Activated naive CD8-positive, alpha-beta T cell treated with anti-CD3 and anti-CD28 coated beads, Interleukin-2, amount 50 U/mL, for 24 hours (primary cell): ENCODE measurements around the gene KEL.

ENCODE experiments used
- ATAC-seq: fragments of 150-1000 bp; cut with Tn5 transposase; one replicate; pipeline ENCODE4 v1.10.0; 2021
- DNase-seq: peaks from one replicate; pipeline ENCODE4 v3.0.0; 2021
- H3K27ac Mint-ChIP-seq: one replicate; pipeline ENCODE4 v1.8.0; 2021; ENCODE audit warnings: mild to moderate bottlenecking, mixed read lengths
- H3K27me3 Mint-ChIP-seq: one replicate; pipeline ENCODE4 v1.8.0; 2021; ENCODE audit warnings: mixed read lengths
- H3K36me3 Mint-ChIP-seq: one replicate; pipeline ENCODE4 v1.8.0; 2021; ENCODE audit warnings: low read depth, mixed read lengths
- H3K4me1 Mint-ChIP-seq: one replicate; pipeline ENCODE4 v1.8.0; 2021; ENCODE audit warnings: mixed read lengths
- H3K4me3 Mint-ChIP-seq: one replicate; pipeline ENCODE4 v1.8.0; 2021; ENCODE audit warnings: mild to moderate bottlenecking, moderate library complexity, mixed read lengths
- H3K9me3 Mint-ChIP-seq: one replicate; pipeline ENCODE4 v1.8.0; 2021; ENCODE audit warnings: mixed read lengths

KEL gene

GRCh38 chr7:142943706-142944268, 18.4 kb downstream of the KEL start:
- DNase-seq (no peak), ATAC-seq (no peak)
- Mint-ChIP-seq H3K36me3 (no peaks in the 10 kb centered on the region), H3K27me3 (peaks cover 6% of the 10 kb centered on the region), H3K27ac (no peak overlapping the region), H3K4me3 (no peak overlapping the region), H3K4me1 (no peaks in the 10 kb centered on the region), H3K9me3 (no peaks in the 10 kb centered on the region)

GRCh38 chr7:142942746-142943145, 19.4 kb downstream of the KEL start:
- DNase-seq (no peak), ATAC-seq (no peak)
- no peaks in the 10 kb centered on the region for H3K4me1 Mint-ChIP-seq
- H3K4me3 Mint-ChIP-seq = no peak overlapping the region
- H3K27ac Mint-ChIP-seq = no peak overlapping the region
- H3K9me3 Mint-ChIP-seq = no peaks in the 10 kb centered on the region
- no peaks in the 10 kb centered on the region for H3K36me3 Mint-ChIP-seq
- peaks cover 6% of the 10 kb centered on the region for H3K27me3 Mint-ChIP-seq

- Mint-ChIP-seq H3K9me3 (no peaks in the 10 kb centered on the region), H3K4me3 (no peak overlapping the region), H3K27me3 (peaks cover 3% of the 10 kb centered on the region), H3K27ac (no peak overlapping the region), H3K36me3 (no peaks in the 10 kb centered on the region), H3K4me1 (no peaks in the 10 kb centered on the region)
- DNase-seq = no peak
- no peak for ATAC-seq
Measured at GRCh38 chr7:142941541-142941940, 20.6 kb downstream of the KEL start.

GRCh38 chr7:142940966-142941535, 21.1 kb downstream of the KEL start:
- peaks cover 3% of the 10 kb centered on the region for H3K27me3 Mint-ChIP-seq

GRCh38 chr7:142939226-142939910, 22.8 kb downstream of the KEL start, which contains the start of gene LLCFC1:
Gene LLCFC1 (plus strand): TSS chr7:142939484. CDS start chr7:142939622, 138 bp downstream.
- no peak within 1 kb of the TSS for H3K27ac Mint-ChIP-seq
- DNase-seq = no peak
- H3K9me3 Mint-ChIP-seq = no peaks in the 10 kb centered on the region
- no peaks in the 10 kb centered on the region for H3K4me1 Mint-ChIP-seq
- H3K36me3 Mint-ChIP-seq = no peaks in the 10 kb centered on the region
- peaks cover 3% of the 10 kb centered on the region for H3K27me3 Mint-ChIP-seq
- no peak for ATAC-seq
- no peak within 1 kb of the TSS for H3K4me3 Mint-ChIP-seq

More at GRCh38 chr7:142940966-142941535, 21.1 kb downstream of the KEL start:
- ATAC-seq (no peak), DNase-seq (no peak)
- no peaks in the 10 kb centered on the region for H3K36me3 Mint-ChIP-seq
- no peaks in the 10 kb centered on the region for H3K4me1 Mint-ChIP-seq
- no peaks in the 10 kb centered on the region for H3K9me3 Mint-ChIP-seq
- no peak overlapping the region for H3K4me3 Mint-ChIP-seq
- no peak overlapping the region for H3K27ac Mint-ChIP-seq

- H3K4me1 Mint-ChIP-seq = no peaks in the 10 kb centered on the region
- ATAC-seq (no peak), DNase-seq (no peak)
- H3K9me3 Mint-ChIP-seq = no peaks in the 10 kb centered on the region
- H3K27ac Mint-ChIP-seq = no peak overlapping the region
- no peaks in the 10 kb centered on the region for H3K36me3 Mint-ChIP-seq
- H3K27me3 Mint-ChIP-seq = peaks cover 3% of the 10 kb centered on the region
- H3K4me3 Mint-ChIP-seq = no peak overlapping the region
Measured at GRCh38 chr7:142938611-142939010, 23.6 kb downstream of the KEL start.

GRCh38 chr7:142935941-142936565, 26.1 kb downstream of the KEL start:
- no peak for DNase-seq
- no peaks in the 10 kb centered on the region for H3K9me3 Mint-ChIP-seq
- H3K4me3 Mint-ChIP-seq = no peak overlapping the region
- no peaks in the 10 kb centered on the region for H3K36me3 Mint-ChIP-seq
- H3K4me1 Mint-ChIP-seq = no peaks in the 10 kb centered on the region
- no peak for ATAC-seq
- peaks cover 7% of the 10 kb centered on the region for H3K27me3 Mint-ChIP-seq
- H3K27ac Mint-ChIP-seq = no peak overlapping the region

- ATAC-seq (no peak), DNase-seq (no peak)
- H3K4me3 Mint-ChIP-seq = no peak overlapping the region
- no peaks in the 10 kb centered on the region for H3K36me3 Mint-ChIP-seq
- H3K27me3 Mint-ChIP-seq = peaks cover 4% of the 10 kb centered on the region
- H3K27ac Mint-ChIP-seq = no peak overlapping the region
- H3K4me1 Mint-ChIP-seq = no peaks in the 10 kb centered on the region
- H3K9me3 Mint-ChIP-seq = no peaks in the 10 kb centered on the region
Measured at GRCh38 chr7:142934056-142934455, 28.1 kb downstream of the KEL start.

GRCh38 chr7:142933624-142934023, 28.5 kb downstream of the KEL start, which contains the start of gene TRPV5:
Gene TRPV5 (minus strand): TSS chr7:142933746. CDS start chr7:142933459, 287 bp downstream.
- H3K4me3 Mint-ChIP-seq = no peak within 1 kb of the TSS
- no peaks in the 10 kb centered on the region for H3K9me3 Mint-ChIP-seq
- no peaks in the 10 kb centered on the region for H3K4me1 Mint-ChIP-seq
- ATAC-seq (no peak), DNase-seq (no peak)
- no peaks in the 10 kb centered on the region for H3K36me3 Mint-ChIP-seq
- no peak within 1 kb of the TSS for H3K27ac Mint-ChIP-seq
- H3K27me3 Mint-ChIP-seq = peaks cover 4% of the 10 kb centered on the region

- Mint-ChIP-seq H3K36me3 (no peaks in the 10 kb centered on the region), H3K9me3 (no peaks in the 10 kb centered on the region), H3K4me1 (no peaks in the 10 kb centered on the region), H3K27ac (no peak overlapping the region), H3K27me3 (peaks cover 4% of the 10 kb centered on the region), H3K4me3 (no peak overlapping the region)
- DNase-seq = no peak
- ATAC-seq = no peak
Measured at GRCh38 chr7:142933092-142933475, 29.1 kb downstream of the KEL start.

- peaks cover 4% of the 10 kb centered on the region for H3K27me3 Mint-ChIP-seq
- no peaks in the 10 kb centered on the region for H3K36me3 Mint-ChIP-seq
Measured at GRCh38 chr7:142932386-142933091, 29.6 kb downstream of the KEL start.

GRCh38 chr7:142930126-142930730, 31.9 kb downstream of the KEL start:
- H3K27me3 Mint-ChIP-seq = peaks cover 4% of the 10 kb centered on the region
- DNase-seq (no peak), ATAC-seq (no peak)
- no peaks in the 10 kb centered on the region for H3K9me3 Mint-ChIP-seq
- no peak overlapping the region for H3K27ac Mint-ChIP-seq
- H3K36me3 Mint-ChIP-seq = no peaks in the 10 kb centered on the region
- no peak overlapping the region for H3K4me3 Mint-ChIP-seq
- no peaks in the 10 kb centered on the region for H3K4me1 Mint-ChIP-seq

More at GRCh38 chr7:142932386-142933091, 29.6 kb downstream of the KEL start:
- H3K4me3 Mint-ChIP-seq = no peak overlapping the region
- ATAC-seq (no peak), DNase-seq (no peak)
- H3K9me3 Mint-ChIP-seq = no peaks in the 10 kb centered on the region
- H3K4me1 Mint-ChIP-seq = no peaks in the 10 kb centered on the region
- H3K27ac Mint-ChIP-seq = no peak overlapping the region

GRCh38 chr7:142927949-142928348, 34.2 kb downstream of the KEL start:
- no peaks in the 10 kb centered on the region for H3K4me1 Mint-ChIP-seq
- H3K36me3 Mint-ChIP-seq = no peaks in the 10 kb centered on the region
- peaks cover 3% of the 10 kb centered on the region for H3K27me3 Mint-ChIP-seq
- H3K27ac Mint-ChIP-seq = no peak overlapping the region
- DNase-seq (no peak), ATAC-seq (no peak)
- no peak overlapping the region for H3K4me3 Mint-ChIP-seq
- no peaks in the 10 kb centered on the region for H3K9me3 Mint-ChIP-seq

GRCh38 chr7:142927085-142927745, 34.9 kb downstream of the KEL start:
- Mint-ChIP-seq H3K4me3 (no peak overlapping the region), H3K4me1 (no peaks in the 10 kb centered on the region), H3K36me3 (no peaks in the 10 kb centered on the region), H3K27ac (no peak overlapping the region), H3K9me3 (no peaks in the 10 kb centered on the region), H3K27me3 (no peaks in the 10 kb centered on the region)
- no peak for DNase-seq
- ATAC-seq = no peak
